K562 (cell line): ENCODE data around the gene MRGPRE. TPM values are rescaled to one million over a fixed set of nuclear protein-coding genes. Genes with fewer than 3 reads are reported as not detected.
A peak's percentile ranks its signal among the peaks of the same experiment; 100 is the strongest.

ENCODE experiments used
- ATF1 ChIP-seq, 2 experiments: fragments of 450-650 bp in 1 of 2; IDR thresholded peaks; 2 replicates each; pipeline ENCODE4 v1.6.1; 2016; ENCODE audit warnings: missing compliant biosample characterization in 1 of 2, missing genetic modification characterization in 1 of 2
- BCL6 ChIP-seq: fragments of 250-450 bp; sonication (Bioruptor Pico); IDR thresholded peaks from 2 replicates; pipeline ENCODE4 v1.4.0; 2020
- HDAC3 ChIP-seq: fragments of 450-650 bp; IDR thresholded peaks from 2 replicates; pipeline ENCODE4 v1.6.1; 2018; ENCODE audit warnings: borderline replicate concordance, mild to moderate bottlenecking, moderate library complexity; ENCODE audit not compliant: partially characterized antibody
- HIVEP1 ChIP-seq: fragments of 250-450 bp; sonication (Bioruptor Pico); IDR thresholded peaks from 2 replicates; pipeline ENCODE4 v1.4.0; 2020; ENCODE audit warnings: mild to moderate bottlenecking
- IRF9 ChIP-seq: fragments of 450-650 bp; IDR thresholded peaks from 2 replicates; pipeline ENCODE4 v1.6.1; 2016; ENCODE audit warnings: missing biosample characterization, missing genetic modification characterization
- LARP7 ChIP-seq: fragments of 450-650 bp; IDR thresholded peaks from 2 replicates; pipeline ENCODE4 v1.6.1; 2016
- MYC ChIP-seq, 2 experiments: fragments of 250-450 bp in 1 of 2; sonication (Bioruptor Pico) in 1 of 2; IDR thresholded peaks; 2 replicates each; pipeline versions ENCODE4 v1.5.1 to v1.6.1; 2012 to 2021; ENCODE audit warnings: low read depth in 2 of 2, borderline replicate concordance in 1 of 2, improper control_type of control experiment in 1 of 2, low read length in 1 of 2, mild to moderate bottlenecking in 1 of 2, moderate library complexity in 1 of 2
- NFIC ChIP-seq: fragments of 450-650 bp; IDR thresholded peaks from 2 replicates; pipeline ENCODE4 v1.6.1; 2017; ENCODE audit warnings: mild to moderate bottlenecking, inconsistent platforms
- NR1H2 ChIP-seq: sonication (generic); formaldehyde crosslinking; IDR thresholded peaks from 2 replicates; pipeline ENCODE4 v1.4.0; 2020; ENCODE audit warnings: mild to moderate bottlenecking, missing genetic modification reagents
- NR3C1 ChIP-seq: sonication (generic); formaldehyde crosslinking; IDR thresholded peaks from 2 replicates; pipeline ENCODE4 v1.8.1; 2022; ENCODE audit warnings: missing genetic modification reagents
- PHTF2 ChIP-seq: fragments of 250-450 bp; sonication (Bioruptor Pico); IDR thresholded peaks from 2 replicates; pipeline ENCODE4 v1.5.0; 2021; ENCODE audit warnings: mild to moderate bottlenecking
- PTRF ChIP-seq: fragments of 450-650 bp; IDR thresholded peaks from 2 replicates; pipeline ENCODE4 v1.6.1; 2016; ENCODE audit warnings: mild to moderate bottlenecking, missing genetic modification characterization, missing compliant biosample characterization
- SETDB1 ChIP-seq: IDR thresholded peaks from one replicate; pipeline ENCODE4 v1.6.1; 2012; ENCODE audit warnings: low read length, control low read depth, inconsistent platforms
- TEAD1 ChIP-seq, 2 experiments: fragments of 450-650 bp in 1 of 2; sonication (generic) in 1 of 2; formaldehyde crosslinking; IDR thresholded peaks; 2 replicates each; pipeline versions ENCODE4 v1.4.0 to v1.8.0; 2020 to 2022; ENCODE audit warnings: mild to moderate bottlenecking in 2 of 2, missing genetic modification reagents in 1 of 2
- TFAM ChIP-seq: fragments of 250-450 bp; sonication (Bioruptor Pico); conservative IDR thresholded peaks from 2 replicates; pipeline ENCODE4 v1.5.0; 2021; ENCODE audit warnings: mild to moderate bottlenecking, moderate library complexity
- USF2 ChIP-seq: sonication (generic); formaldehyde crosslinking; IDR thresholded peaks from 2 replicates; pipeline ENCODE4 v1.5.0; 2020; ENCODE audit warnings: missing genetic modification reagents
- YBX1 ChIP-seq: fragments of 450-650 bp; IDR thresholded peaks from 2 replicates; pipeline ENCODE4 v1.7.1; 2016; ENCODE audit warnings: mild to moderate bottlenecking
- ZNF395 ChIP-seq: fragments of 200-800 bp; sonication (Bioruptor generic); IDR thresholded peaks from 2 replicates; pipeline ENCODE4 v1.6.1; 2017; ENCODE audit warnings: missing genetic modification characterization, missing compliant biosample characterization
- ZNF511 ChIP-seq: sonication (generic); formaldehyde crosslinking; IDR thresholded peaks from 2 replicates; pipeline ENCODE4 v1.8.0; 2022; ENCODE audit warnings: mild to moderate bottlenecking, missing genetic modification reagents
- polyA plus RNA-seq, 8 experiments: library from polyadenylated mRNA; depleted of rRNA in 4 of 8; stranded (reverse) in 5 of 8; unstranded in 3 of 8; fragments of >200 nt; fragmentation: Nextera tagmentation in 2 of 8; fragmentation: Illumina TruSeq in 1 of 8; extraction: Ambion mirVana in 2 of 8; extraction: Trizol in 1 of 8; gene quantifications; 2 replicates each; pipeline versions ENCODE4 v1.2.1 to v1.2.3, GENCODE V29; 2011 to 2014; ENCODE audit warnings: inconsistent platforms in 1 of 8, missing spikeins in 1 of 8
- total RNA-seq, 7 experiments: library from RNA; depleted of rRNA in 6 of 7; stranded (reverse); fragments of >200 nt in 6 of 7; fragmentation: Illumina TruSeq in 2 of 7; extraction: Trizol in 2 of 7; gene quantifications; 2 replicates each; pipeline versions ENCODE4 v1.2.1 to v1.2.3, GENCODE V29; 2011 to 2021; ENCODE audit warnings: low replicate concordance in 1 of 7

The MRGPRE gene
- total and polyA plus RNA-seq, 9 of the 15 experiments (the other 6 are each of a cell fraction or from before 2014, with no cell fraction given) = not detected

- TF ChIP-seq ATF1 (CRISPR knock-in tag; IDR thresholded peaks at IDR 0.05) (no peak), ATF1 (tag; IDR thresholded peaks at IDR 0.05) (no peak), IRF9 (tag) (no peak), HDAC3 (no peak), LARP7 (no peak), ZNF395 (CRISPR knock-in tag) (0 out of 2 replicates have a peak, but pooled peaks have one; percentile 46), SETDB1 (no peak), PTRF (tag) (no peak), HIVEP1 (CRISPR knock-in tag) (no peak), ZNF511 (CRISPR knock-in tag) (0 out of 2 replicates have a peak, but pooled peaks have one; percentile 9), NR3C1 (CRISPR knock-in tag) (no peak), MYC (IDR thresholded peaks at IDR 0.05; ENCODE audit: low read depth, low read length) (no peak), MYC (CRISPR knock-in tag; IDR thresholded peaks at IDR 0.05; ENCODE audit: borderline replicate concordance, low read depth) (no peak), PHTF2 (CRISPR knock-in tag) (no peak), NFIC (peak; percentile 79), YBX1 (no peak), USF2 (peak; percentile 18; the same call in 1 of the 2 replicates), TFAM (CRISPR knock-in tag) (no peak), NR1H2 (CRISPR knock-in tag) (no peak), TEAD1 (CRISPR knock-in tag; IDR thresholded peaks at IDR 0.05) (no peak), BCL6 (no peak)
These were observed at the start of gene MRGPRE (continued) for GRCh38 chr11:3231851-3232744.
